ENCODE data around the gene CHCHD3. TPM values are rescaled to one million over a fixed set of nuclear protein-coding genes. Genes with fewer than 3 reads are reported as not detected.

Gene CHCHD3
- polyA plus RNA-seq, 2 of the 4 experiments (the other 2 are of a cell fraction), result 96.7 to 139 TPM

DNA sequence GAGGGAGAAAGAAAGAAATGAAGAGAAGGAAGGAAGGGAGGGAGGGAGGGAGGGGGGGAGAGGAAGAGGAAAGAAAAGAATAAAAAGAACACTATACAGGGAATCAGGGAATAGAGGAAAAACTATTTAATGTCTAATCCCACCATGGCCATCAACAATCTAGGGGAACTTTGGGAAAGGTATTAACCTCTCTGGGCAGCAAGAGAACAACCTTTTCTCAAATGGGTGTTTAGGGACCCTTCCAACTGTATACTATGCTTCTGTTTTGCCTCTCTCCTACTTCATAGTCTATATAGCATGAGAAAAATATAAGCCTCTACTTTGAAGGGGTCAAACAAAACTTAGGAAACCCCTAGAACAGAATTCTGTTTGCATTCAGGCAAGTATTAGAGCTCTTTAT lies 54.5 kb downstream of the CHCHD3 start:
- Histone ChIP-seq H3K4me2 (no peak overlapping the region), H3K27ac (no peak overlapping the region), H3K4me3 (no peak overlapping the region), H3K9me3 (no peaks in the 10 kb centered on the region; the same call in 2 of the 3 replicates), H3K4me1 (no peaks in the 10 kb centered on the region)
- CTCF ChIA-PET, result no interaction called here
- DNase-seq (ENCODE audit: low read depth in 1 of 2, low spot score in 1 of 2) (no peak), ATAC-seq (no peak), FAIRE-seq (no peak)
- no peak for TF ChIP-seq PBX3 (IDR thresholded peaks at IDR 0.05)
- no peak for TF ChIP-seq MYC (IDR thresholded peaks at IDR 0.05; ENCODE audit: borderline replicate concordance, low read length)
- TF ChIP-seq RNF2 (IDR thresholded peaks at IDR 0.05; ENCODE audit: borderline replicate concordance, low read depth), result no peak
- no peak for TF ChIP-seq RARB (CRISPR knock-in tag; IDR thresholded peaks at IDR 0.05)
- no peak for TF ChIP-seq FOSL2 (IDR thresholded peaks at IDR 0.05)
- TF ChIP-seq FOSL2 (CRISPR knock-in tag; IDR thresholded peaks at IDR 0.05), result no peak
- POLR2A ChIA-PET, result no interaction called here

GRCh38 chr7:133026210-133026859 lies 55.6 kb downstream of the CHCHD3 start:
- H3K27ac ChIP-seq, result no peak overlapping the region
- TF ChIP-seq TFCP2L1 (CRISPR knock-in tag; IDR thresholded peaks at IDR 0.05) (no peak), PBX3 (IDR thresholded peaks at IDR 0.05) (no peak), EP300 (IDR thresholded peaks at IDR 0.05) (no peak), CBX8 (IDR thresholded peaks at IDR 0.05) (no peak)
- TF ChIP-seq, protein P1, sequence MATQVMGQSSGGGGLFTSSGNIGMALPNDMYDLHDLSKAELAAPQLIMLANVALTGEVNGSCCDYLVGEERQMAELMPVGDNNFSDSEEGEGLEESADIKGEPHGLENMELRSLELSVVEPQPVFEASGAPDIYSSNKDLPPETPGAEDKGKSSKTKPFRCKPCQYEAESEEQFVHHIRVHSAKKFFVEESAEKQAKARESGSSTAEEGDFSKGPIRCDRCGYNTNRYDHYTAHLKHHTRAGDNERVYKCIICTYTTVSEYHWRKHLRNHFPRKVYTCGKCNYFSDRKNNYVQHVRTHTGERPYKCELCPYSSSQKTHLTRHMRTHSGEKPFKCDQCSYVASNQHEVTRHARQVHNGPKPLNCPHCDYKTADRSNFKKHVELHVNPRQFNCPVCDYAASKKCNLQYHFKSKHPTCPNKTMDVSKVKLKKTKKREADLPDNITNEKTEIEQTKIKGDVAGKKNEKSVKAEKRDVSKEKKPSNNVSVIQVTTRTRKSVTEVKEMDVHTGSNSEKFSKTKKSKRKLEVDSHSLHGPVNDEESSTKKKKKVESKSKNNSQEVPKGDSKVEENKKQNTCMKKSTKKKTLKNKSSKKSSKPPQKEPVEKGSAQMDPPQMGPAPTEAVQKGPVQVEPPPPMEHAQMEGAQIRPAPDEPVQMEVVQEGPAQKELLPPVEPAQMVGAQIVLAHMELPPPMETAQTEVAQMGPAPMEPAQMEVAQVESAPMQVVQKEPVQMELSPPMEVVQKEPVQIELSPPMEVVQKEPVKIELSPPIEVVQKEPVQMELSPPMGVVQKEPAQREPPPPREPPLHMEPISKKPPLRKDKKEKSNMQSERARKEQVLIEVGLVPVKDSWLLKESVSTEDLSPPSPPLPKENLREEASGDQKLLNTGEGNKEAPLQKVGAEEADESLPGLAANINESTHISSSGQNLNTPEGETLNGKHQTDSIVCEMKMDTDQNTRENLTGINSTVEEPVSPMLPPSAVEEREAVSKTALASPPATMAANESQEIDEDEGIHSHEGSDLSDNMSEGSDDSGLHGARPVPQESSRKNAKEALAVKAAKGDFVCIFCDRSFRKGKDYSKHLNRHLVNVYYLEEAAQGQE (IDR thresholded peaks at IDR 0.05), result no peak
- TF ChIP-seq, protein P2, sequence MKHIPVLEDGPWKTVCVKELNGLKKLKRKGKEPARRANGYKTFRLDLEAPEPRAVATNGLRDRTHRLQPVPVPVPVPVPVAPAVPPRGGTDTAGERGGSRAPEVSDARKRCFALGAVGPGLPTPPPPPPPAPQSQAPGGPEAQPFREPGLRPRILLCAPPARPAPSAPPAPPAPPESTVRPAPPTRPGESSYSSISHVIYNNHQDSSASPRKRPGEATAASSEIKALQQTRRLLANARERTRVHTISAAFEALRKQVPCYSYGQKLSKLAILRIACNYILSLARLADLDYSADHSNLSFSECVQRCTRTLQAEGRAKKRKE (CRISPR knock-in tag; IDR thresholded peaks at IDR 0.05; ENCODE audit: low read depth), result no peak
- no peaks in the 10 kb centered on the region for H3K4me1 ChIP-seq
- 96% methylated on average over 2 of the region's 2 CpGs for WGBS (ENCODE audit: missing lambda C conversion rate)
- H3K4me2 ChIP-seq, result no peak overlapping the region
- POLR2A ChIA-PET, result no interaction called here
- no peak overlapping the region for H3K4me3 ChIP-seq
- CTCF ChIA-PET, result no interaction called here
- FAIRE-seq (no peak), DNase-seq (ENCODE audit: low read depth in 1 of 2, low spot score in 1 of 2) (no peak), ATAC-seq (no peak)
- no peaks in the 10 kb centered on the region; the same call in 2 of the 3 replicates for H3K9me3 ChIP-seq

GRCh38 chr7:133025056-133025455 lies 56.8 kb downstream of the CHCHD3 start:
- TF ChIP-seq ZSCAN20 (CRISPR knock-in tag; IDR thresholded peaks at IDR 0.05), result no peak
- no peak for TF ChIP-seq MAFK (IDR thresholded peaks at IDR 0.05; ENCODE audit: partially characterized antibody)
- TF ChIP-seq POLR2AphosphoS2 (conservative IDR thresholded peaks at IDR 0.05; ENCODE audit: low read length), result no peak
- no peak for TF ChIP-seq SREBF2 (IDR thresholded peaks at IDR 0.05)
- TF ChIP-seq, protein P3, sequence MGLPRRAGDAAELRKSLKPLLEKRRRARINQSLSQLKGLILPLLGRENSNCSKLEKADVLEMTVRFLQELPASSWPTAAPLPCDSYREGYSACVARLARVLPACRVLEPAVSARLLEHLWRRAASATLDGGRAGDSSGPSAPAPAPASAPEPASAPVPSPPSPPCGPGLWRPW (IDR thresholded peaks at IDR 0.05), result no peak
- no peak for TF ChIP-seq CBX8 (IDR thresholded peaks at IDR 0.05)
- TF ChIP-seq RAD21 (conservative IDR thresholded peaks at IDR 0.05 in 1 of 2, IDR thresholded peaks at IDR 0.05 in 1 of 2), result no peak
- TF ChIP-seq RARB (CRISPR knock-in tag; IDR thresholded peaks at IDR 0.05), result no peak
- Histone ChIP-seq H3K27ac (no peak overlapping the region), H3K9me3 (no peaks in the 10 kb centered on the region; the same call in 2 of the 3 replicates), H3K4me2 (no peak overlapping the region), H3K4me3 (no peak overlapping the region), H3K4me1 (no peaks in the 10 kb centered on the region)
- POLR2A ChIA-PET, result no interaction called here
- DNase-seq (ENCODE audit: low read depth in 1 of 2, low spot score in 1 of 2) (no peak), FAIRE-seq (no peak), ATAC-seq (no peak)
- WGBS (ENCODE audit: missing lambda C conversion rate), result 98% methylated on average over 2 of the region's 2 CpGs
- CTCF ChIA-PET, result no interaction called here
